IMR-90 (cell line): ENCODE data around the gene PLIN4. TPM values are rescaled to one million over a fixed set of nuclear protein-coding genes. Genes with fewer than 3 reads are reported as not detected.

Experiments used
- ATAC-seq: fragments of 200-7000 bp; cut with Tn5 transposase; 2 replicates; pipeline ENCODE4 v1.9.1; 2020; ENCODE audit warnings: low read depth, mild to moderate bottlenecking, moderate library complexity
- BruUV-seq: library from RNA; stranded (reverse); fragments of 400-500 nt; replicated peaks from 2 replicates; lab custom pipeline; 2021; lab: Mats Ljungman, UMichigan
- CTCF ChIA-PET: fragments of 300-600 bp; formaldehyde crosslinking; extraction: SDS; loops from one replicate; lab custom pipeline; 2021; ENCODE audit warnings: antibody characterized with exemption; lab: Yijun Ruan, JAX
- POLR2A ChIA-PET: fragments of 300-600 bp; sonication (Branson Sonifier 250); formaldehyde crosslinking; loops from one replicate; lab custom pipeline; 2022; ENCODE audit warnings: antibody characterized with exemption; ENCODE audit not compliant: unreplicated experiment; lab: Charles Lee
- DNase-seq: peaks from one replicate; pipeline ENCODE4 v3.0.0; 2013
- H2AFZ ChIP-seq: replicated peaks from 2 replicates; pipeline ENCODE3; 2013; ENCODE audit warnings: low read length, mild to moderate bottlenecking; ENCODE audit not compliant: poor library complexity
- H2AK5ac ChIP-seq: 2 replicates; pipeline ENCODE4 v1.6.1; 2013; ENCODE audit warnings: low read depth, low read length, inconsistent platforms
- H2AK9ac ChIP-seq: replicated peaks from 2 replicates; pipeline ENCODE3; 2013; ENCODE audit warnings: mild to moderate bottlenecking, low read depth, low read length, moderate library complexity; ENCODE audit not compliant: poor library complexity
- H2BK120ac ChIP-seq: 2 replicates; pipeline ENCODE4 v1.6.1; 2013; ENCODE audit warnings: low read depth, low read length, inconsistent platforms
- H2BK15ac ChIP-seq: 3 replicates; pipeline ENCODE4 v1.6.1; 2013; ENCODE audit warnings: low read depth, low read length, inconsistent platforms
- H2BK20ac ChIP-seq: 2 replicates; pipeline ENCODE4 v1.6.1; 2013; ENCODE audit warnings: low read depth, mild to moderate bottlenecking, inconsistent platforms, low read length, moderate library complexity
- H2BK5ac ChIP-seq: 2 replicates; pipeline ENCODE4 v1.6.1; 2013; ENCODE audit warnings: mild to moderate bottlenecking, low read depth, low read length, inconsistent platforms; ENCODE audit not compliant: poor library complexity, severe bottlenecking
- H3K14ac ChIP-seq: replicated peaks from 2 replicates; pipeline ENCODE4 v1.6.1; 2013; ENCODE audit warnings: low read depth, low read length, inconsistent platforms
- H3K18ac ChIP-seq: 2 replicates; pipeline ENCODE4 v1.6.1; 2013; ENCODE audit warnings: low read depth, low read length, control low read depth
- H3K23ac ChIP-seq: 2 replicates; pipeline ENCODE4 v1.6.1; 2013; ENCODE audit warnings: low read depth, low read length, inconsistent platforms
- H3K27ac ChIP-seq: 2 replicates; pipeline ENCODE4 v1.5.1; 2013; ENCODE audit warnings: mild to moderate bottlenecking, control low read depth, low read length; ENCODE audit not compliant: insufficient read depth
- H3K27me3 ChIP-seq: 2 replicates; pipeline ENCODE4 v1.6.1; 2013; ENCODE audit warnings: low read length; ENCODE audit not compliant: control insufficient read depth, insufficient read depth
- H3K36me3 ChIP-seq: 2 replicates; pipeline ENCODE4 v1.6.1; 2013; ENCODE audit warnings: low read length, mixed read lengths; ENCODE audit not compliant: control insufficient read depth, insufficient read depth
- H3K4ac ChIP-seq: 2 replicates; pipeline ENCODE4 v1.6.1; 2013; ENCODE audit warnings: low read depth, low read length, inconsistent platforms
- H3K4me1 ChIP-seq: 2 replicates; pipeline ENCODE4 v1.6.1; 2013; ENCODE audit warnings: low read length, mixed read lengths; ENCODE audit not compliant: control insufficient read depth, insufficient read depth
- H3K4me2 ChIP-seq: 2 replicates; pipeline ENCODE4 v1.6.1; 2013; ENCODE audit warnings: low read depth, mild to moderate bottlenecking, control low read depth, low read length, moderate library complexity
- H3K4me3 ChIP-seq: 2 replicates; pipeline ENCODE4 v1.5.1; 2013; ENCODE audit warnings: low read depth, mild to moderate bottlenecking, control low read depth, low read length, moderate library complexity; ENCODE audit not compliant: insufficient read depth
- H3K56ac ChIP-seq: 2 replicates; pipeline ENCODE4 v1.6.1; 2013; ENCODE audit warnings: low read length, inconsistent platforms; ENCODE audit not compliant: insufficient read depth; ENCODE audit errors: extremely low read depth
- H3K79me1 ChIP-seq, 2 experiments: 2 replicates each; pipeline ENCODE4 v1.6.1; 2013; ENCODE audit warnings: low read length in 2 of 2, inconsistent platforms in 1 of 2, low read depth in 1 of 2
- H3K9ac ChIP-seq: 2 replicates; pipeline ENCODE4 v1.6.1; 2013; ENCODE audit warnings: low read depth, low read length, control low read depth
- H3K9me1 ChIP-seq: 2 replicates; pipeline ENCODE4 v1.6.1; 2013; ENCODE audit warnings: low read length, inconsistent platforms; ENCODE audit not compliant: insufficient read depth
- H3K9me3 ChIP-seq: 2 replicates; pipeline ENCODE4 v1.6.1; 2013; ENCODE audit warnings: low read length; ENCODE audit not compliant: control insufficient read depth, insufficient read depth
- H4K20me1 ChIP-seq: 2 replicates; pipeline ENCODE4 v1.6.1; 2013; ENCODE audit warnings: low read length, inconsistent platforms; ENCODE audit not compliant: insufficient read depth
- H4K5ac ChIP-seq: 2 replicates; pipeline ENCODE4 v1.6.1; 2013; ENCODE audit warnings: mild to moderate bottlenecking, low read depth, low read length, control low read depth
- H4K8ac ChIP-seq, 2 experiments: 2 replicates each; pipeline ENCODE4 v1.6.1; 2013; ENCODE audit warnings: low read depth in 2 of 2, low read length in 2 of 2, control low read depth in 1 of 2, inconsistent platforms in 1 of 2
- H4K91ac ChIP-seq: 2 replicates; pipeline ENCODE4 v1.6.1; 2013; ENCODE audit warnings: low read depth, low read length, inconsistent platforms; ENCODE audit not compliant: insufficient read depth
- BHLHE40 ChIP-seq: fragments of 150-350 bp; IDR thresholded peaks from 2 replicates; pipeline ENCODE4 v1.6.1; 2016; ENCODE audit warnings: mild to moderate bottlenecking, low read depth, low read length
- NFE2L2 ChIP-seq: fragments of 150-350 bp; IDR thresholded peaks from 2 replicates; pipeline ENCODE4 v1.6.1; 2016; ENCODE audit warnings: low read depth, mild to moderate bottlenecking, low read length
- WGBS, 2 experiments: methylation state at CpG; one replicate each; pipeline versions ENCODE4 v1.1.5 to v1.1.7; 2013; ENCODE audit warnings: missing lambda C conversion rate in 2 of 2; ENCODE audit not compliant: insufficient read length in 1 of 2; ENCODE audit errors: extremely low coverage in 2 of 2; 5-methylcytosine and 5-hydroxymethylcytosine counted together
- dilution Hi-C: fragments of 300-500 bp; cut with HindIII; formaldehyde crosslinking; loops from one replicate; pipeline ENCODE4 v1.14.3; 2018; ENCODE audit warnings: low sequenced_read_pairs; ENCODE audit not compliant: unreplicated experiment
- in situ Hi-C: fragments of 300-500 bp; cut with MboI; formaldehyde crosslinking; loops from 3 replicates; pipeline ENCODE4 v1.14.3; 2019; ENCODE audit warnings: low sequenced_read_pairs, inconsistent platforms, mixed read lengths
- intact Hi-C: fragments of 100-400 bp; cut with micrococcal nuclease; formaldehyde crosslinking; loops from 2 replicates; pipeline ENCODE4 v1.10.0; 2022
- polyA plus RNA-seq, 3 experiments: library from polyadenylated mRNA; depleted of rRNA; stranded (reverse); fragments of >200 nt; gene quantifications; 2 replicates each; pipeline ENCODE4 v1.2.3, GENCODE V29; 2012; ENCODE audit warnings: low replicate concordance in 1 of 3
- total RNA-seq: library from RNA; depleted of rRNA; stranded (reverse); fragments of >200 nt; gene quantifications from 2 replicates; pipeline ENCODE4 v1.2.3, GENCODE V29; 2012

The PLIN4 gene
- total and polyA plus RNA-seq, 2 of the 4 experiments (the other 2 are of a cell fraction): under 0.01 to 0.09 TPM

GRCh38 chr19:4496304-4496703 is 22.0 kb downstream of the PLIN4 start:
- Histone ChIP-seq H2BK5ac (no peak overlapping the region), H3K4ac (no peak overlapping the region), H3K27ac (no peak overlapping the region), H3K9me1 (peaks cover 13% of the 10 kb centered on the region), H3K4me3 (no peak overlapping the region), H4K91ac (no peak overlapping the region), H2AK5ac (no peak overlapping the region), H2BK120ac (no peak overlapping the region), H3K23ac (no peak overlapping the region), H3K79me1 (peaks cover 7 to 15% of the 10 kb centered on the region in 2 experiments), H3K56ac (no peak overlapping the region), H3K14ac (no peak overlapping the region), H3K36me3 (peaks cover 78% of the 10 kb centered on the region), H3K27me3 (no peaks in the 10 kb centered on the region), H3K9ac (no peak overlapping the region), H3K4me1 (no peaks in the 10 kb centered on the region), H4K5ac (no peak overlapping the region), H3K9me3 (no peaks in the 10 kb centered on the region), H2BK15ac (no peak overlapping the region), H3K18ac (no peak overlapping the region), H4K8ac (no peak overlapping the region), H3K4me2 (no peak overlapping the region), H2BK20ac (no peak overlapping the region), H2AK9ac (no peak overlapping the region), H4K20me1 (peaks cover 14% of the 10 kb centered on the region; the same call in 1 of the 2 replicates), H2AFZ (no peak overlapping the region)
- POLR2A ChIA-PET: interaction anchor here (0.5 kb wide), 1 partner anchor 15 kb away, joined by 4 read pairs; no protein-coding TSS in a partner anchor
- CTCF ChIA-PET: no interaction called here
- intact Hi-C loops: no loop called here
- in situ Hi-C loops: no loop called here
- ATAC-seq: no peak
- no peak for DNase-seq
- dilution Hi-C loops: no loop called here
- no TSS peak for BruUV-seq
- WGBS, 2 experiments: no CpG with 5 or more reads among the region's 18 CpGs
- no peak for TF ChIP-seq NFE2L2
- TF ChIP-seq BHLHE40: no peak
